Mammary epithelial cell (primary cell): ENCODE results near the gene GPR157.
"Not testable (repeated sequence)": the region's sequence is repeated elsewhere in the genome, so short reads cannot be mapped to it uniquely, and the experiment has no call there.

Source experiments
- CTCF ChIP-seq, 2 donors: IDR thresholded peaks in 1 of 2; conservative IDR thresholded peaks in 1 of 2; 2 replicates each; pipeline ENCODE4 v1.5.1; 2011 to 2012; ENCODE audit warnings: inconsistent platforms in 2 of 2, low read length in 2 of 2, mild to moderate bottlenecking in 2 of 2, control low read depth in 1 of 2, low read depth in 1 of 2; ENCODE audit not compliant: insufficient read depth in 1 of 2; ENCODE audit errors: extremely low read depth in 1 of 2
- EZH2 ChIP-seq: IDR thresholded peaks from 2 replicates; pipeline ENCODE4 v1.6.1; 2012; ENCODE audit warnings: low read length, inconsistent platforms, borderline replicate concordance

- not testable (repeated sequence) for TF ChIP-seq CTCF (conservative IDR thresholded peaks at IDR 0.05 in 1 of 2, IDR thresholded peaks at IDR 0.05 in 1 of 2; ENCODE audit: extremely low read depth in 1 of 2, insufficient read depth in 1 of 2, low read depth in 1 of 2, low read length in 2 of 2); EZH2
These were observed 5.2 kb downstream of the GPR157 start for GRCh38 chr1:9123665-9124064.
